Stimulated activated CD8-positive, alpha-beta memory T cell treated with anti-CD3 and anti-CD28 coated beads, Interleukin-7, amount 100 ng/mL, for 1 hour (primary cell): ENCODE results near the gene MTHFSD.

Experiments
- DNase-seq, 2 donors: peaks; one replicate each; pipeline ENCODE4 v3.0.0-alpha.2; 2020; ENCODE audit warnings: low read depth in 2 of 2

MTHFSD gene

DNA sequence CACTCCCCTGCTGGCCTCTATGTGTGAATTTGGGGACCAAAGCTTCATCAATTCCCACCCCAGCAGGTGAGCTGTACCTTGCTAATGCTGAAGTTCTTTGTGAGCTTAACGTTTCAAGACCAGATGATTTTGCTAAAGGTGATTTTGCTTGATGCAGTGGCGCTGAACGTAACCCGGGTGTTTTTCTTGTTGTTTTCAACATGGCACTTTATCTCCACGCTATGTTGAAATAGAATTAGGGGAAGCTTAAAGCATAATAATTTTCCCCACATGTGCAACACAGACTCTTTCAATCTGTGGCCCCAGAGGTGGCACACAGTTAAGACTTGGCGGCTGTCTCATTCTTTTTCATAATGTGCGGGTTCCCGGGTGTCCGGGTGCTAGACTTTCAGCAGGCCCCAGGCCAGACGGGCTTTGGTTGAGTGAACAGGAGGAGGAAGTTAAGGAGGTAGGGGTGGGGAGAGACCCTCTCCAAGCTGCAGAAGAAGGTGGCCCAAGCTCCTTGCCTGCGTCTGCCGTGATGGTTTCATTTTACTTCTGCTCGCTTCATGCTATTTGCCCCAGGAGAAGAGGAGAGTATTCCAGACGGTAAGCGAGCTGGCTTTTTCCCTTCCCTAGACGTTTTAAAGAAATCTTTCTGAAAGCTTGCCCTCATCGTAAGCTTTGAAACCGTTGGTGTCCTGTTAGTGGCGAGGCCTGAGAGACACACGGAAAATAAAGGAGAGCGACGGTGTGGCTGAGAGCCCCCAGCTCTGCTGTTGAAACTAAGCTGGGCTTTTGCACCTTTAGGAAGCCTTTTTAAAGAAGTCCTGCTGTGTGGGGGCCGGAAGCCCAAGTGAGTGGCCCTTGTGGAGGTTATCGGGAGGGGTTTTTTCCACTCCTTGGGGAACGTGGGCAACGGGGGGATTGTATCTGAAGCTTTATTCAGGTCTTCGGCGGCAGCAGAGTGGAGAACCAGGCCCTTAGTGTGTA lies 15.8 kb upstream of the MTHFSD start:
- no peak for DNase-seq

DNA sequence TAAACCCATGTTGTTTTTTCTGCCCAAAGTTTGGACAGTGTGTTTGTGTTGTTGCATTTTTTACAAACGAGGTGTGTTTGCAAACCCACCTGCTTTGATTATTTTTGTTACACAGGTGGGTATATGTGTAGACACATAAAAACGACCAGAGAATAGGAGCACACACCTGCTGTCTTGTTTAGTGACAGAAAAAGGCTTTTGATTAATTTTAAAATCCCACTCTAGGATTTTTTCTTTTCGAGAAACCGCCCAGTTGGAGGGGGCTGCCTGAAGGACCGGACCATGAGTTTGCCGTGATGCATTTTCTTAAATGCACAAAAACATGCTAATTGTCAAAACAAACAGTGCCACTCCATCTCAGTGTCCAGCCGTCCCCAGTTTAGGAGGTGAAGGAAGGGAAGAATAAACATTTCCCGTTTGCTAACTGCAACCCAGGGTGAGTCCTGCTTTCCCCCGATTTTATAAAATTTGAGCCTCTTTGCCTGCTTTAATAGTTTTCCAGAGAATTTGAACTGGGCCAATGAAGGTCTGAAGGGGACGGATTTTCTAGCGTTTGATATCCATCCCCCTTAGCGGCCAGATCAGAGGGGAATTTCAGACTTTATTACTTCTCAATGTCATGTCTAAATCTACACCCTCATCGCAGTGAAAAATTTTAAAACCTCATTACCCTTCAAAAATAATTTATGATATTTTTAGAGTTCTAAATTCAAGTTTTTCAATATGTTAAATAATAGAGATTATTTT lies 14.8 kb upstream of the MTHFSD start:
- DNase-seq = no peak

DNA sequence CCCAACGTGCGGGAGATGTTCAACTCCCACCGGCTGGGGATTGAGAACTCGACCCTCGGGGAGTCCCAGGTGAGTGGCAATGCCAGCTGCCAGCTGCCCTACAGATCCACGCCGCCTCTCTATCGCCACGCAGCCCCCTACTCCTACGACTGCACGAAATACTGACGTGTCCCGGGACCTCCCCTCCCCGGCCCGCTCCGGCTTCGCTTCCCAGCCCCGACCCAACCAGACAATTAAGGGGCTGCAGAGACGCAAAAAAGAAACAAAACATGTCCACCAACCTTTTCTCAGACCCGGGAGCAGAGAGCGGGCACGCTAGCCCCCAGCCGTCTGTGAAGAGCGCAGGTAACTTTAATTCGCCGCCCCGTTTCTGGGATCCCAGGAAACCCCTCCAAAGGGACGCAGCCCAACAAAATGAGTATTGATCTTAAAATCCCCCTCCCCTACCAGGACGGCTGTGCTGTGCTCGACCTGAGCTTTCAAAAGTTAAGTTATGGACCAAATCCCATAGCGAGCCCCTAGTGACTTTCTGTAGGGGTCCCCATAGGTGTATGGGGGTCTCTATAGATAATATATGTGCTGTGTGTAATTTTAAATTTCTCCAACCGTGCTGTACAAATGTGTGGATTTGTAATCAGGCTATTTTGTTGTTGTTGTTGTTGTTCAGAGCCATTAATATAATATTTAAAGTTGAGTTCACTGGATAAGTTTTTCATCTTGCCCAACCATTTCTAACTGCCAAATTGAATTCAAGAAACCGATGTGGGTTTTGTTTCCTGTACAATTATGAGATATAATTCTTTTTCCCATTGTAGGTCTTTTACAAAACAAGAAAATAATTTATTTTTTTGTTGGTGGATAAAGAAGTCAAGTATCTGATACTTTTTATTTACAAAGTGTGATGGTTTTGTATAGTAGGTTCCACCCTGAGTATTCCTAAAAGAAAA lies 13.9 kb upstream of the MTHFSD start:
- DNase-seq = no peak

DNA sequence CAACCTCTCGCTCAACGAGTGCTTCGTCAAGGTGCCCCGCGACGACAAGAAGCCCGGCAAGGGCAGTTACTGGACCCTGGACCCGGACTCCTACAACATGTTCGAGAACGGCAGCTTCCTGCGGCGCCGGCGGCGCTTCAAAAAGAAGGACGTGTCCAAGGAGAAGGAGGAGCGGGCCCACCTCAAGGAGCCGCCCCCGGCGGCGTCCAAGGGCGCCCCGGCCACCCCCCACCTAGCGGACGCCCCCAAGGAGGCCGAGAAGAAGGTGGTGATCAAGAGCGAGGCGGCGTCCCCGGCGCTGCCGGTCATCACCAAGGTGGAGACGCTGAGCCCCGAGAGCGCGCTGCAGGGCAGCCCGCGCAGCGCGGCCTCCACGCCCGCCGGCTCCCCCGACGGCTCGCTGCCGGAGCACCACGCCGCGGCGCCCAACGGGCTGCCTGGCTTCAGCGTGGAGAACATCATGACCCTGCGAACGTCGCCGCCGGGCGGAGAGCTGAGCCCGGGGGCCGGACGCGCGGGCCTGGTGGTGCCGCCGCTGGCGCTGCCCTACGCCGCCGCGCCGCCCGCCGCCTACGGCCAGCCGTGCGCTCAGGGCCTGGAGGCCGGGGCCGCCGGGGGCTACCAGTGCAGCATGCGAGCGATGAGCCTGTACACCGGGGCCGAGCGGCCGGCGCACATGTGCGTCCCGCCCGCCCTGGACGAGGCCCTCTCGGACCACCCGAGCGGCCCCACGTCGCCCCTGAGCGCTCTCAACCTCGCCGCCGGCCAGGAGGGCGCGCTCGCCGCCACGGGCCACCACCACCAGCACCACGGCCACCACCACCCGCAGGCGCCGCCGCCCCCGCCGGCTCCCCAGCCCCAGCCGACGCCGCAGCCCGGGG lies 12.9 kb upstream of the MTHFSD start:
- DNase-seq = no peak

DNA sequence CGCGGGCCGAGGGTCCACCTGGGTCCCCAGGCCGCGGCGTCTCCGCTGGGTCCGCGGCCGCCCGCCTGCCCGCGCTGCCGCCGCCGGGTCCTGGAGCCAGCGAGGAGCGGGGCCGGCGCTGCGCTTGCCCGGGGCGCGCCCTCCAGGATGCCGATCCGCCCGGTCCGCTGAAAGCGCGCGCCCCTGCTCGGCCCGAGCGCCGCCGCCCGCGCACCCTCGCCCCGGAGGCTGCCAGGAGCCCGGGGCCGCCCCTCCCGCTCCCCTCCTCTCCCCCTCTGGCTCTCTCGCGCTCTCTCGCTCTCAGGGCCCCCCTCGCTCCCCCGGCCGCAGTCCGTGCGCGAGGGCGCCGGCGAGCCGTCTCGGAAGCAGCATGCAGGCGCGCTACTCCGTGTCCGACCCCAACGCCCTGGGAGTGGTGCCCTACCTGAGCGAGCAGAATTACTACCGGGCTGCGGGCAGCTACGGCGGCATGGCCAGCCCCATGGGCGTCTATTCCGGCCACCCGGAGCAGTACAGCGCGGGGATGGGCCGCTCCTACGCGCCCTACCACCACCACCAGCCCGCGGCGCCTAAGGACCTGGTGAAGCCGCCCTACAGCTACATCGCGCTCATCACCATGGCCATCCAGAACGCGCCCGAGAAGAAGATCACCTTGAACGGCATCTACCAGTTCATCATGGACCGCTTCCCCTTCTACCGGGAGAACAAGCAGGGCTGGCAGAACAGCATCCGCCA lies 12.1 kb upstream of the MTHFSD start:
- no peak for DNase-seq

DNA sequence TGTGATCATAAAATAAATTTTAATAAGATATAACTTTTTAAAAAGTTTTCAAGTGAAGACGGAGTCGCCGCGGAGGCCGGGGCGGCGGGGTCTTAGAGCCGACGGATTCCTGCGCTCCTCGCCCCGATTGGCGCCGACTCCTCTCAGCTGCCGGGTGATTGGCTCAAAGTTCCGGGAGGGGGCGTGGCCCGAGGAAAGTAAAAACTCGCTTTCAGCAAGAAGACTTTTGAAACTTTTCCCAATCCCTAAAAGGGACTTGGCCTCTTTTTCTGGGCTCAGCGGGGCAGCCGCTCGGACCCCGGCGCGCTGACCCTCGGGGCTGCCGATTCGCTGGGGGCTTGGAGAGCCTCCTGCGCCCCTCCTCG lies 11.5 kb upstream of the MTHFSD start, which contains the start of gene FOXC2:
Gene FOXC2, plus strand, starts transcription at position 229 of the 365 bp plus-strand sequence. CDS start 507 bp downstream, outside the sequence.
- no peak for DNase-seq

DNA sequence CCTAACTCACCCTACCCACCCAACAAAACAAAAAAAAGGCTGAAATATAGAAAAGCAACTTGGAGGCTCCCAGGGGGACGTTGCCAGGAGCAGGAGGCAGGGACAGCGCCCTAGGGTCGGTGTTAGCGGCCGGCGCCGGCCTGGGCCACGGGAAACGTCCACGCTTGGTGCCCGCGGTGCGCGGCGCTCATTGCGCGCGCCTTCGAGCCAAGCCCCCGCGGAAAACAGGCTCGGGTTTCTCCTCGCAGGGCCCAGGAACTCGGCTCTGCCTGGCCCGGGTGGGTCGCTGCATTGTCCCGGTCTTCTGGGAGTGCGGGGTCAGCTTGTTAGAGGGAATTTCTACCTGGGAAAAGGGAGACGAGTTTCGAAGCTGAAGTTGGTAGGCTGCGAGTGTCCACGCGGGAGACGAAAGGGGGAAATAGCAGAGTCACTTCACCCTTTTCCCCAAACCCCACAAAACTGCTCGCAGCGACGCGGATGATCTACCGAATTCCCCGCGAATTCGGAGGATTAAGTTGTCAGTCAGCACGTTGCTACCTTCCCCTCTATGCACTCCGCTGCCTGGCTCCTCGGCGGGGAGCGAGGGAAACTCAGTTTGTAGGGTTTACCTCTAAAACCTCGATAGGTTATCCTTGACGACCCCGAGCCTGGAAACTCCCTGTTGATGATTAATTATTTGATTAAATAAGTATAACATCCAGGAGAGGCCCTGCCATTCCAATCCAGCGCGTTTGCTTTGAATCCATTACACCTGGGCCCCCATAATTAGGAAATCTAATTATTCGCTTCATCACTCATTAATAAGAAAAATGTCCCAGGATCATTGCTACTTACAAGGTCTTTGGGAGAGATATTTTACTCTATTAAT lies 10.8 kb upstream of the MTHFSD start:
- DNase-seq = no peak

DNA sequence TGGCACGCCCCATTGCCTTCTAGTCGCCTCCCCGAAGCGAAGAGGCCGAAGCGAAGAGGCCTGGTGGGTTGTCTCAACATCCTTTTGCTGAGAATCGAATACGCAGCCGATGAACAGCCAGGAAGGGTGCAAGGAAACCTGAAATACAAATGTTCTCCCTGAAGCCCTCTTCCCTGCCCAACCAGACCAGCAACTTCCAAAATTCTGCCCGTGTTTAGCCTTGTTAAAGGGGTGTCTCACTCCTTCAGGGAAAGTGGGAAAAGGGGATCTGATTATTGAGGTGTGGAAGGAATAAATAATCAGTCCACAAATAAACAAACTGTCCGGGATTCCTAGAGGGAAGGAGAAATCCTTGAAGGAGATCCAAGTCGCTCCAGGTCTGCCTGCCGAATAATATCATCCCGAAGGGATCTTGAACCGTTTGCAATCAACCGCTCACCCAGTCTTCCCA lies 10.2 kb upstream of the MTHFSD start:
- DNase-seq = no peak

DNA sequence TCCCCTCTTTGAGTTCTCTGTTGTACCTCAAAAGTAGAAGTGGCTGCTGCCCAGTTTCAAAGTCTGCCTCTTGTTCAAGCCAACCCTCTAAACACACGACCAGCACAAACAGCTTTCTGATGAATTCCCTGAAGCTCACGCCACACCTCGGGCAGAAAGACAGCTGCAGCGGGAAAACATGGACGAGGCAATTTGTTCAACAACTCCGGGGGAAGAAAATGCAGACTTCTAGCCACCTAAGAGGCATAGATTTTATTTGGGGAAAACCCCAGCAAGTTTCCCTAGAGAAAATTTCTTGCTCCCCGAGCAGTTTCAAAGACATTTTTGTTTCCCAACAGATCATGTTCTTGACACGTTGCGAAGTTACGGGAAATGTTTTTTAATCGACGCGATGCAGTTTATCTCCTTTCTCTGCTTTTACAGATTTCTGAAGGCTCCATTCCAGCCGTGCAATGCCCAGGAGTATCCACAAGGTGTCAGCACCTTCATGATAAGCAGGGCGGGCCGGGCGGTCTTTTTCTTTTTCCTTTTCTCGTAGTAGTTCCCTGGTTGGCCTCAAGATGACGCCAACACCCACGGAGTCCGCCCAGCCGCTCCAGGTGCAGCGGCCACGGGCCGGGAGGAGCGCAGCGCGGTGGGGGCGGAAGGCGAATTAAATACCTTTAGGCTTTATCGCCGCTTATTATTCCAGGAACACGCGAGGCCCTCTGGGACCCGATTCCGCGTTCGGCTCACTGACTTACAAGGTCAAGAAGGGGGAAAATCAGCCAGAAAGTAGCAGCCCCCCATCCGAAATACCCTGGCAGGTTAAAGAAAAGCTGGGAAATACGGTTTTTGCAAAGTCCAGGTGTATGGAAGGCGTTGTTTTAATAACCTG lies 8.7 kb upstream of the MTHFSD start:
- DNase-seq = peak; percentile 66 to 79

DNA sequence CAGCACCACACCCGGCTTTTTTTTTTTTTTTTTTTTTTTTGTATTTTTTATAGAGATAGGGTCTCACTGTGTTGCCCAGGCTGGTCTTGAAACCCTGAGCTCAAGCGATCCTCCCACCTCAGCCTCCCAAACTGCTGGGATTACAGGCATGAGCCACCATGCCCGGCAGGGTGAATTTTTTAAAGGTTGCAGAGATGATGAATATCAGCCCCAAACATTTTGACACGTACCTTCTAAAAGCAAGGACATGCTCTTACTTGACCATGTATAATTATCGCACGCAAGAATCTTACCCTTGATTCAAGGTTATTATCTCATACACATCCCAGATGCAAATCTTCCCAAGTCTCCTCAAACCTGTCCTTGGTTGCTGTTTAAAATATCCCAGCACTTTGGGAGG lies 7.3 kb upstream of the MTHFSD start:
- no peak for DNase-seq

DNA sequence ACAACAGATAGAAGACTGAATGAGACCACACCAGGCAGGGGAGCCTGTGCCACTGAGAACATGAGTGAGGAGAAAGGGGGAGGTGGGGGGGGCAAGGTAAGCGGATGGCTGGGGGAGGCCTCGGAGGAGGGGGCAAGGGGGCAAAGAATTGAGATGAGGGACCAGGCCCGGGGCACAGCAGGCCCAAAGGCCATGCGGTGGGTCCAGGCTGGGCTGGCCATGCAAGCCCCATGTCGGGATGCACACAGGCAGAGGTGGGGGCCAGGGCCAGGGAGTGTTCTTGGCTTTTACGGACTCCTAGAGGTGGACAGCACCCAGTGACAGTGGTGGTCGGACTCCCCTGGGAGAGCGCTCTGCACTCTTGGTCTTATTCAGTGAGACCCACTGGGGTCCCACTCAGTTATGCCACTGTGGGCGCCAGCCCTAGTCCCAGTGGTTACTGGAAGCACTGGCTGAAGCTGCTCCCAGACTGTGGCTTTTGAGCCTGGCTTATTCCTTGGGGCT lies 4.8 kb upstream of the MTHFSD start:
- no peak for DNase-seq

DNA sequence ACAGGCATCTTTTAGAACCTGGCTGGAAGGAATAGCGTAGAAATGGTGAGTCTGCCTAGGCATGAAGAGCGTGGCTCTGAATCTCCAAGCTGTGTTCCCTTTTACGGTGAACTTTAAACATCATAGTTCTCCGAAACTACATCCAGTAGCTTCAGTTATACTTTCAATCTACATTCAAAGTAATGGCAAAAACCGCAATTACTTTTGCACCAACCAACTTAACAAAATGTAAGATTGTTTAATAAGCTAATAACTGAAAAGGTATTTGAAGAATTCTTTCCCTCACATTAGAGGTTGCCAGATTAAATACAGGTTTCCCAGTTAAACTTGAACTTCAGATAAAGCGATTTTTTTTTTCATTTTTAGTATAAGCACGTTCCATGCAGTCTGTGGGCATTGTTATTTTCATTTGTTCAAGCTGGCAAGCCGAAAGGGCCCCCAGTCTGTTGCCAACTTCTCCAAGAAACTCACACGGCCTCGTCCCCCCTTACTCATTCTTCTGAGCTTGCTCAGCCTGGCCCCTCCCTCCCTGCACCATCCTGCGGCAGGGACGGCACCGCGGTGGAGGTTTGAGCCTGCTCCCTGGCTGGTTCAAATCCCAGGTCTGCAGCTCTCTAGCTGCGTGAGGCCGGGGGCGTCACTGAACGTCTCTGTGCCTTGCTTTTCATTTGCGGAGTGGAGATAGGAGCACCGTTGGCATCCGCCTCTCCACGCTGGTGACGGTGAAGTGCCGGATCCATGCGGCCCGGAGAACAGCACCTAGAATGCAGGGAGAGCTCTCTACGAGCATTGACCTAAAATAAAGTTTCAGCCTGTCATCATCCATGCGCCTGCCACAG lies 3.5 kb upstream of the MTHFSD start:
- DNase-seq = no peak

DNA sequence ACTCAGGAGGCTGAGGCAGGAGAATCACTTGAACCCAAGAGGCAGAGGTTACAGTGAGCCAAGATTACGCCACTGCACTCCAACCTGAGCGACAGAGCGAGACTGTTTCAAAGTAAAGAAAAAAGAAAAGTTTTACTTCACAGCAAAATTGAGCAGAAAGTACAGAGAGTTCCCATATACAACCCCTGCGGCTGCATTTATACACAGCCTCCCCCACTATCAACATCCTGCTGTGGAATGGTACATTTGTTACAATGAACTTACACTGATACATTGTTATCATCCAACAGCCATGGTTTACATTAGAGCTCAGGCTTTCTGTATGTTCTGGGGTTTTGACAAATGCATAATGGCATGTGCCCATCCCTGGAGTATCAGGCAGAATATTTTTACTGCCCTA lies 2.6 kb upstream of the MTHFSD start:
- DNase-seq = no peak

DNA sequence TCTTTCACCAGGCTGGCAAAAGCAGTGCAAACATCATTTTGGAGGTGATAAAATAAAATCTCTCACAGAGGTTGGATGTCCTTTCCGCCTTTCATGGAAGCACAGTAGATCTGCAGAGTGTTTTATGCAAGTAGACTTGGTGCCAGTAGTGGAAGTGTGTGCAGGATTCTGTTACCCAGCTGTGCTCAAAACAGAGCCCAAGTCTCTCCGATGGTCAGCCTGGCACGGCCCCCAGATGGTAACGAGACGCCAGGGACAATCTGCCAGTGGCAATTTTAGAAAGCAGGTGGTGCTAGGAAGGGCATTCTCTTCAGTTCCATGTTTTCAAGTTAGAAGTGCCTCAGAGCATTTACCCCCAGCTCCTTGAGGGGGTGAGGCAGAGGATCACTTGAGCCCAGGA lies 1.5 kb upstream of the MTHFSD start:
- DNase-seq = no peak

DNA sequence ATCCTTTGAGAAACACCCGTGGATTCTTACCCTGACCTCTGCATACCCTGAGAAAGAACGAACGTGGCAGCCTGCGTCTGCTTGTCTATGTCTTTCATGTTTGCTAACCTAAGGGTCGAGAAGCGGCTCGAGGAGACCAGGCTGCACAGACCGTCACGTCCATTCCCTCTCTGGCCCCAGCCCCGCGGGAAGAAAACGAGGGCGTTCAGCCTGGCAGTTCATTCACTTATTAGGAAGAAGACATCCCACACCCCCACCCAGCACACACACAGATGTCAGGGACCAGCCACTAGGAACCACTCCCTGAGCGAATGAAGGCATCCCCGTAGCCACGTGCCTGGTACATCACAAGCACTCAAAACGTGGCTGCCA lies 655 bp upstream of the MTHFSD start:
- no peak for DNase-seq

DNA sequence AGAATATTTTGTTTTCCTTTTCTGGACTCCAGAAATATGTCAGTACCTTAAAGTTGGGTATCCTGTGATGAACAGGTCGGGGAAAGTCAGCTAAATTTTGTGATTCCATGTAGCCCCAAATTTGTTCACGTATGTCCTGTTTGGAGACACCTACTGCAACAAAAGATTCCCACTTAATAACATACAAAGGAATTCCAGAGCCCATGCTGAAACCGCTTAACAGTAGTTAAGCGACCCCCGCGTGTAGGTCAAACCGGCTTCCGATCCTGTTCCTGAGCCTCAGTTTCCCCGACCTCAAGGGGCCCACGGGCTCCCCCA lies 477 bp downstream of the MTHFSD start:
- DNase-seq = no peak

DNA sequence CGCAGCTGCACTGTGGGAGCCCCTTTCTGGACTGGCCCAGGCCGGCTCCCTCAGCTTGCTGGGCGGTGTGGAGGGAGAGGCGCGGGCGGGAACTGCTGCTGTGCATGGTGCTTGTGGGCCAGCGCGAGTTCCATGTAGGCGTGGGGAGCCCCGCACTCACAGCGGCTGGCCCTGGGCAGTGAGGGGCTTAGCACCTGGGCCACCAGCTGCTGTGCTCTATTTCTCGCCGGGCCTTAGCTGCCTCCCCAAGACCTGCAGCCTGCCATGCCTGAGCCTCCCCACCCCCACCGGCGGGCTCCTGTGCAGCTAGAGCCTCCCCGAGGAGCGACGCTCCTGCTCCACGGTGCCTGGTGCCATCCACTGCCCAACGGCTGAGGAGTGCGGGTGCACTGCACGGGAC lies 1.7 kb downstream of the MTHFSD start:
- DNase-seq = no peak
